Liver (tissue), 2 donors: ENCODE results near the gene EOGT.

Experiments
- RAD21 ChIP-seq, 2 donors: IDR thresholded peaks; 2 replicates each; pipeline ENCODE4 v1.6.1; 2016; ENCODE audit warnings: antibody characterized with exemption in 2 of 2, mild to moderate bottlenecking in 2 of 2
- TF ChIP-seq, protein P1 (sequence below): IDR thresholded peaks from 2 replicates; pipeline ENCODE4 v1.6.1; 2016; ENCODE audit warnings: antibody characterized with exemption, mild to moderate bottlenecking
- donor health status: healthy.

DNA sequence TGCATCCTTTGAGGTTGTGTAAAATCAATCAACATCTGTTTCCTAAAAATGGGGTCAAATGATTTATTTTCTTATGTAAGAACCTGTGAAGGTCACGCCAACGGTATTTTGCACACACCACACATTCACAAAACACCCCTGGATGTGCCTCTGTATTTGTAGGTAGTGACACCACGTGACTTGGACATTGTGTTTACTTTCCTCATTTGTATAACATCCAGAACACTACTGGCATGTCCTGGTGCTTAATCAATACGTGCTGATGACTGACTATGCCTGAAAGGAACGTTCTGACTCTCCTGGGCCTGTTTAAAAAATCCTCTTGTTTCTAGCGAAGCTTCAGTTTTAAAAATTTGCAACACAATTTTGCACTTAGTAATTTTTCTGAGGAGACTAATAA lies 77.7 kb downstream of the EOGT start:
- TF ChIP-seq RAD21 (IDR thresholded peaks at IDR 0.05), result no peak
- TF ChIP-seq, protein P1, sequence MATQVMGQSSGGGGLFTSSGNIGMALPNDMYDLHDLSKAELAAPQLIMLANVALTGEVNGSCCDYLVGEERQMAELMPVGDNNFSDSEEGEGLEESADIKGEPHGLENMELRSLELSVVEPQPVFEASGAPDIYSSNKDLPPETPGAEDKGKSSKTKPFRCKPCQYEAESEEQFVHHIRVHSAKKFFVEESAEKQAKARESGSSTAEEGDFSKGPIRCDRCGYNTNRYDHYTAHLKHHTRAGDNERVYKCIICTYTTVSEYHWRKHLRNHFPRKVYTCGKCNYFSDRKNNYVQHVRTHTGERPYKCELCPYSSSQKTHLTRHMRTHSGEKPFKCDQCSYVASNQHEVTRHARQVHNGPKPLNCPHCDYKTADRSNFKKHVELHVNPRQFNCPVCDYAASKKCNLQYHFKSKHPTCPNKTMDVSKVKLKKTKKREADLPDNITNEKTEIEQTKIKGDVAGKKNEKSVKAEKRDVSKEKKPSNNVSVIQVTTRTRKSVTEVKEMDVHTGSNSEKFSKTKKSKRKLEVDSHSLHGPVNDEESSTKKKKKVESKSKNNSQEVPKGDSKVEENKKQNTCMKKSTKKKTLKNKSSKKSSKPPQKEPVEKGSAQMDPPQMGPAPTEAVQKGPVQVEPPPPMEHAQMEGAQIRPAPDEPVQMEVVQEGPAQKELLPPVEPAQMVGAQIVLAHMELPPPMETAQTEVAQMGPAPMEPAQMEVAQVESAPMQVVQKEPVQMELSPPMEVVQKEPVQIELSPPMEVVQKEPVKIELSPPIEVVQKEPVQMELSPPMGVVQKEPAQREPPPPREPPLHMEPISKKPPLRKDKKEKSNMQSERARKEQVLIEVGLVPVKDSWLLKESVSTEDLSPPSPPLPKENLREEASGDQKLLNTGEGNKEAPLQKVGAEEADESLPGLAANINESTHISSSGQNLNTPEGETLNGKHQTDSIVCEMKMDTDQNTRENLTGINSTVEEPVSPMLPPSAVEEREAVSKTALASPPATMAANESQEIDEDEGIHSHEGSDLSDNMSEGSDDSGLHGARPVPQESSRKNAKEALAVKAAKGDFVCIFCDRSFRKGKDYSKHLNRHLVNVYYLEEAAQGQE, result no peak
